AG20443 (cell line): ENCODE results near the gene CNST.
A peak's percentile ranks its signal among the peaks of the same experiment; 100 is the strongest.
"Not testable (repeated sequence)": the region's sequence is repeated elsewhere in the genome, so short reads cannot be mapped to it uniquely, and the experiment has no call there.

Experiments used
- DNase-seq: peaks from one replicate; pipeline ENCODE4 v3.0.0; 2012; ENCODE audit warnings: low spot score, mixed read lengths

CNST gene

DNA sequence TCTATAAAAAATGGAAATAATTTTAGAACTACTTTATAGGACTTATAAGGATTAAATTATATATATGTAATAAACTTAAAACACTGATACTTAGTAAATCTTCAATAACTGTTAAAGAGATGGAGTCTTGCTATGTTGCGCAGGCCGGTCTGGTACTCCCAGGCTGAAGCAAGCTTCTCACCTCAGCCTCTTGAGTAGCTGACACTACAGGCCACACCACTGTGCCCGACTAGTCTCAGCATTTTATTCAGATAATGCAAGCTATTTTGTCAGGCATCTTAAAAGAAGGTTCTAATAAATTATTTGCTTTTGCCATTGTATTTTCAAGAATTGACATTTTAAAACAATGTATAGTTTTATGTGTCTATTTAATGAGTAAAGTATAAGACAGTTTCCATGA lies 20.8 kb downstream of the CNST start:
- no peak for DNase-seq

- DNase-seq: peak; percentile 34
These were observed 21.4 kb downstream of the CNST start for GRCh38 chr1:246587606-246588005.

DNA sequence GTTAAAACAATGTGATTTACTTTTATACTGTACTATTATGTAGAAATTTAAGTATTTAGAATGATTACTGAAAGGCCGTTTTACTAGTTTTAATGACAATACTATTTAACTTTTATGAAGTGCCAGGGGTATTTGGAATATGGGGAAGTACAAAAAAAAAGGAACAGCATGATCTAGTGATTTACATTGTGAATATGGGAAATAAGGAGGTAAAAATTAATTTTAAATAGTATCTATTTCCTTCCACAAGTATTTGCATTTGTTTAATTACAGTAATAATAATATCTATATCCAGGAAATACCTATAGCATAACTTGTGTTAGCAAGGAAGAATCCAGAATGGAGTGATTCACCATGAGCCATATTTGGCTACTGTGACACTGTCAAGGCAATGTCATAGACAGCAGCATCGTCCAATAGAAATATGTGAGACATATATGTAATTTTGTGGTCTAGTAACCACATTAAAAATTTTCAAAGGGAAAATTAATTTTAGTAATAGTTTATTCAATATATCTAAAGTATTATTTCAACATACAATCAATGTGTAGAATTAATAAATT lies 22.0 kb downstream of the CNST start:
- DNase-seq: no peak

GRCh38 chr1:246589919-246590318 lies 23.7 kb downstream of the CNST start:
- not testable (repeated sequence) for DNase-seq

GRCh38 chr1:246591047-246591446 lies 24.8 kb downstream of the CNST start:
- no peak for DNase-seq

GRCh38 chr1:246591504-246591903 lies 25.2 kb downstream of the CNST start:
- DNase-seq: no peak

DNA sequence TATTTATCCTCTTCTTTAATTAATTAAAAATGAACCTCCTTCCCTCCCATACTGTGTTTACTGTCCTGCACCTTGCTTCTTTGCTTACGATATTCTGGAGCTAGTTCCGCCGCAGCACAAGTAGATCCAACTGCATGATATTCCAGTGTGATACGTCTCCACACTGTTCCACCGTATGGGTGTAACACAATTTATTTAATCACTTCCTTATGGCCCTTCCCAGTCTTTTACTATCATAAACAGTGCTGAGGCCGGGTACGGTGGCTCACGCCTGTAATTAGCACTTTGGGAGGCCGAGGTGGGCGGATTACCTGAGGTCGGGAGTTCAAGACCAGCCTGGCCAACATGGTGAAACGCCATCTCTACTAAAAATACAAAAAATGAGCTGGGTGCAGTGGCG lies 25.7 kb downstream of the CNST start:
- DNase-seq: no peak

GRCh38 chr1:246592695-246593094 lies 26.4 kb downstream of the CNST start:
- peak; percentile 80 for DNase-seq

DNA sequence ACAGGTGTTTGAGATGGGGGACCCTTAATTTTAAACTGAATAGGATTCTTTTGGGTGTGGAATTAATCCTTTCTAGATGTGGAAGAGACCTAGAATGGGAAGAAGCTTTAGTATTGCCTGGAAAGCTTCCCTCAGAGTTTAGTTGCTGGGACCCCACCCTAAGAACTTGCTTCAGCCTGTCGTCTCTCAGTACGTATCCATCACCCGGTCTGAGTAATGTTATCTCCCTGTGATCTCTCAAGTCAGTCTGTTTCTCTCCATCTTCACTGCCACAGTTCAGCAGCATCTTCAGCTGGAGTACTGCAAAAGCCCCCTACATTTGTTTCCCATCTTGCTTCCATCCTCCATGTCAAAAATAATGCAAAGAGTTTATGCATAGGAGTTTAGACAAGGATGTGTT lies 28.9 kb downstream of the CNST start:
- DNase-seq: no peak

DNA sequence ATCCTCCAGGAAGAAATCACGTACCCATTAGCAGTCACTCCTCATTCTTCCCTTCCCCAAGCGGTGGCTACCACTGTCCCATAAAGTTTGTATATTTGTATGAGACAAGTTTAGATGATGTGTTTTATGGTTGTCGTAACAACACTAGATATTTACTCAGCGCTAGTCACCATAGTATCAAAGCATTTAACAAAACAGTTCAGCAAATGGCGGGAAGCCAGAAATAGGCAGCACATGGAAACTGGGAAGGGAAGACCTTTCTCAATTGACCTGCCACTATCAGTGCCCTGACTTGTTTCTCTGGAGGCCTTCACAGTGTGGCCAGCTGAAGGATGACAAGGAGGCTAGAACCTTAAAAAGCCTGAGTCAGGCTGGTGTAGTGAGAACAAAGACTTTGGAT lies 31.1 kb downstream of the CNST start:
- DNase-seq: peak; percentile 64

- DNase-seq: no peak
These were observed 31.7 kb downstream of the CNST start for GRCh38 chr1:246597971-246598370.

- DNase-seq: no peak
These were observed 33.1 kb downstream of the CNST start for GRCh38 chr1:246599315-246599714.

GRCh38 chr1:246600579-246600978 lies 34.3 kb downstream of the CNST start:
- no peak for DNase-seq

DNA sequence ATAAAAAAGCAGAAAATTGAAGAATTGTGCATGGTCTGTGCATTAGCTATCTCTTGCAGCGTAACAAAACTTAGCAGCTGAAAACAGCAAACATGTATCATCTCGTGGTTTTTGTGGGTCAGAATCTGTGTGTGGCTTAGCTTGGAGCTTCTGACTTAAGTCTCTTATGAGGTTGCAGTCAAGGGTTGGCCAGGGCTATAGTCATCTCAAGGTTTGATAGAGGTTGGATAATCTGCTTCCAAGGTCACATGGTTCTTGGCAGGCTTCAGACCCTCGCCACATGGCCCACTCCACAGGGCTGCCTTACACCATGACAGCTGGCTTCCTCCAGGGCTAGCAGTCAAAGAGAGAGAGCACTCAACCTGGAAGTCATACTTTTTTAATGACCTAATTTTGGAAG lies 35.9 kb downstream of the CNST start:
- DNase-seq: no peak

- DNase-seq: not testable (repeated sequence)
These were observed 39.0 kb downstream of the CNST start for GRCh38 chr1:246605231-246605630.

DNA sequence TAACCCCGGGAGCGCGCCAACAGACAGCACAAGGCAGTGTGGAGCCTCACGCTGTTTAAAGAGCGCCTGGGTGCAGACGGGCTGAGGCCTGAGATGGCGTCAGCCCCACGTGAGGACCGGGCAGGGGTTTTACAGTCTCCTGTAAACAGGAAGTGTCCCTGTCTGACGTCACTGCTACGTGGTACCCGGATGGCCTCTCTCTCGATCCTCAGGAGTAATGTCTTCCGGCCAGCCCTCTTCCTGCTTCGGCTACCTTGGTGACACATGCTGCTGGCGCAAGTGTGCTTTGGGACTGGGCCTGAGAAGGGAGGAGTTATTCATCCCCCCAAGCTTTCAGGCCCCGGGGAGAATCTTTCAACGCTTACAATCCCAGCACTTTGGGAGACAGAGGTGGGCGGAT lies 41.2 kb downstream of the CNST start:
- no peak for DNase-seq

GRCh38 chr1:246608616-246609376 lies 42.5 kb downstream of the CNST start:
- peak; percentile 79 for DNase-seq

DNA sequence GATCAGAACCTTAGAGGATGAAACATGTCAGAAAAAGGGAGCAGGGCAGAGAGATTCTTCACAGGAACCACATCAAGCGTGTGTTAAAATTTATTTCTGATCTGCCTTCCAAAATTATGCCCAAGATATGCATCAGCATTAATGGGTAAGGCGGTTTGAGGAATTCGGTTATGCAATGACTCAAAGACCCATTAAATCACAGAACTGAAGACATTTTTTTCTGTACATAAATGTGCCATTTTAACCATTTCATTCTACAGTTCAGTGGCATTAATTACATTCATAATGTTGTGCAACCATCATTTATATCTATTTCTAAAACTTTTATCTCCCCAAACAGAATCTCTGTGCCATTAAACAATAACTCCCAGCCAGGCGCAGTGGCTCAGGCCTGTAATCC lies 43.4 kb downstream of the CNST start:
- DNase-seq: peak; percentile 19

DNA sequence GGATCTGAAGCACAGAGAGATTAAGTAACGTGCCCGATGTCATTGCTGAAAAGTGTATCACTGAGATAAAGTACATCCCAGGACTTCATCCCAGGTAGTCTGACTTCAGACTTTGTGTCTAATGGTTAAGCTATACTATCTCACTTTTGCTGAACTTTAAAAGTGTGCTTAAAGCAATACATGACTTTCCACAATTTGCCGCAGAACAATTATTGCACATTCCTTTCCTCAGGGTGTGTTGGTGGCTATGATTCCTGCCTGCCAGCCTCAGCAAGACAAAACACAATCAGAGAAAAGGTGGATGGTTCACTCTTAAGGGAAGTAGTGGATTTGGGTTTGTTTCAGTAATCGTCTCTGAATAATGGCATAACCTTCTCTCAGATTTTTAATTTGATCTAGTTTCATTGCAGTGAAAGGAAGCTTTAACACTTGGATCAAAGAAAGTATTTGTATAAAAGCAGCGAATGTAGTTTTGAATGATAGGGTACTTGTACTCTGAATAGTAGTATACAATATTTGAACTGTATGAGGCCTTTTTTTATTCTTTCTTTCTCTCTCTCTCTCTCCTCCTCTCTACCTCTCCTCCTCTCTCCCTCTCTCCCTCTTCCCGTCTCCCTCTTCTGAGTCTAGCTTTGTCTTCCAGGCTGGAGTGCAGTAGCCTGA lies 47.0 kb downstream of the CNST start:
- no peak for DNase-seq

GRCh38 chr1:246617156-246617555 lies 50.9 kb downstream of the CNST start:
- no peak for DNase-seq

GRCh38 chr1:246617768-246618167 lies 51.5 kb downstream of the CNST start:
- no peak for DNase-seq

DNA sequence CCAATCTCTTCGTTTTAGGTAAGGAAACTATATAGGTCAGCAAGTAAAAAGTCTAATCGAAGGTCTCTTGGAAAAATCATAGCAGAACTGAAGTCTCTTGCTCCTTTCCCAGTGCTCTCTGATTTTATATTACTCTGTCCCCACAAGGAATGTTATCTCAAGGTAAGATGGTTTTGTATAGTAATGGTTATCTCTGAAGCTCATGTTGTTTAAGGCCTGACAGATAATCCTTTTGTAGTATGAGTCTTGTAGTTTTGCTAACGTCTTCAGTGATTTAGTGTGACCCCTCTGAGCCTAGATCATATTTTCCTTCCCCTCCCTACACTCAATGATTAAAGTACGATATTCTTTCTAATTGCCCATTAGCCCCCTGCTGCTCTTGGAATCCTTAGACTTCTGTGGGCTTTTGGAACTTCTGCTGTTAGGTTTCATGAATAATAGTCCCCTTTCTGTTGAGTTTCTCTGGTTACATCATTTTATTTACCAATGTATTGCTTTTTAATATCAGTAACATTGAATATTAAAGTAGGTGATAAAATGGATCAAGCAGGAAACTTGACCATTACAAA lies 52.1 kb downstream of the CNST start:
- DNase-seq: no peak

DNA sequence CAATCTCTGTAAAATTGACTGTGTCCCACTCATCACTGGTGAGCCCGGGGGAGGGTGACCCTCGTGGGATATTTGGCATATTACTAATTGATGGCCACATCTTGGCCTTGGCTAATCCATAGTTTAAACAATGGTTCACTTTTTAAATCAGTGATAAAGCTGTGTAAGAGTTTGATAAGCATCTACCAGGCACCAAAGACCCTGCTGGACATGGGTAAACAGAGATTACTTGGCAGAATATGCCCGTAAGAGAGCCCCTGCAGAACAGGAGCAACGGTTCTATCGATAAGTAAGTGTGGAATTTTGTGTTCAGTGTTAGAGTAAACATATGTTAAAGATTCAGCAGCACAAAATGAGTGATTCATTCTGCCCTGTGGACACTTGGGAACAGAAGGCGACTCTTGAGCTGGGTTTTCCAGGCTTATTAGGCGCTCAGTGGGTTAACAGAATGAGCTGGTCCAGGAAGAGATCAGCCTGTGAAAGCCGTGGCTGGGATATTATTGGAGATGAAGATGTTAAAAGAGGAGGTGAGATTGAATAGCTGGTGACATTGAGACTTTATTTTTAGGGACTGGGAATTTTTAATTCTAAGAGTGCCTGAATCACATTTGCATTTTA lies 55.9 kb downstream of the CNST start:
- DNase-seq: no peak
